Muscle of leg (tissue), 11 donors: ENCODE measurements around the gene RRP1. TPM values are rescaled to one million over a fixed set of nuclear protein-coding genes. Genes with fewer than 3 reads are reported as not detected.
A peak's percentile ranks its signal among the peaks of the same experiment; 100 is the strongest.

ENCODE experiments used
- DNase-seq: peaks from one replicate; pipeline ENCODE4 v3.0.0; 2013
- H3K27ac ChIP-seq: one replicate; pipeline ENCODE4 v1.5.1; 2013; ENCODE audit warnings: mild to moderate bottlenecking, low read length, control low read depth
- H3K27me3 ChIP-seq: one replicate; pipeline ENCODE4 v1.6.1; 2013; ENCODE audit warnings: low read length; ENCODE audit not compliant: control insufficient read depth, insufficient read depth
- H3K36me3 ChIP-seq: one replicate; pipeline ENCODE4 v1.6.1; 2013; ENCODE audit warnings: low read length; ENCODE audit not compliant: control insufficient read depth, insufficient read depth
- H3K4me1 ChIP-seq: one replicate; pipeline ENCODE4 v1.6.1; 2013; ENCODE audit warnings: low read length; ENCODE audit not compliant: control insufficient read depth, insufficient read depth
- H3K4me3 ChIP-seq: one replicate; pipeline ENCODE4 v1.5.1; 2013; ENCODE audit warnings: low read length, control low read depth
- H3K9me3 ChIP-seq: replicated peaks from 2 replicates; pipeline ENCODE4 v1.6.1; 2013; ENCODE audit warnings: low read depth, low read length; ENCODE audit not compliant: control insufficient read depth
- WGBS: methylation state at CpG from one replicate; pipeline ENCODE4 v1.1.5; 2013; ENCODE audit warnings: missing lambda C conversion rate; ENCODE audit not compliant: insufficient coverage; 5-methylcytosine and 5-hydroxymethylcytosine counted together
- polyA plus RNA-seq, 8 donors: library from polyadenylated mRNA; unstranded; fragments of 120-200 nt; gene quantifications; one replicate each; pipeline versions ENCODE4 v1.2.1 to v1.2.3, GENCODE V29; 2013; ENCODE audit warnings: inconsistent platforms in 1 of 8, low replicate concordance in 1 of 8; ENCODE audit not compliant: insufficient read length in 8 of 8, insufficient read depth in 1 of 8
- total RNA-seq: library from RNA; stranded (reverse); fragments of 120-200 nt; gene quantifications from one replicate; pipeline ENCODE4 v1.2.4, GENCODE V29; 2013

Gene RRP1
- total and polyA plus RNA-seq, 9 donors = 12.9 to 22.7 (median 20.8) TPM

DNA sequence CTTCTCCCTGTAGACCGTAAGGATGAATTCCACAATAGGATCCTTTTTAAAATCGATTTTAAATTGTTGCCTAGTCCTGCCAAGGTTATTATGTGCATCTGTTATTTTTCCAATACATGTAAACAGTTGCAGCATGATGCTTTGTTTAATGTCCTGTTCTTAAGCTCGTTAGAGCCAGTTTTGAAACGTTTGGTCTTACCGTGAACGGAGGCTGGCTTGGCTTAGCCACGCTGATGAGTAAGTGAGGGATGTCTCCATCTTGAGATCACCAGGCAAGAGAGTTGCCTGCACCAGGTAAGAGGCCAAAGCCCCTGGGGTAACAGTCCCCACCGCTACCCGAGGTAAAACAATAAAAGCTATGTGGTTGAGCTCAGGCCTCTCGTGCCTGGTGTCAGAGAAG, 30.6 kb upstream of the RRP1 start:
- no peaks in the 10 kb centered on the region for H3K27me3 ChIP-seq
- H3K4me1 ChIP-seq = peaks cover 21% of the 10 kb centered on the region
- peaks cover 50% of the 10 kb centered on the region for H3K36me3 ChIP-seq
- no peak overlapping the region for H3K4me3 ChIP-seq
- WGBS = 56% methylated on average over 7 of the region's 10 CpGs
- peak; percentile 41 for DNase-seq
- H3K27ac ChIP-seq = no peak overlapping the region
- peaks cover 3% of the 10 kb centered on the region for H3K9me3 ChIP-seq

DNA sequence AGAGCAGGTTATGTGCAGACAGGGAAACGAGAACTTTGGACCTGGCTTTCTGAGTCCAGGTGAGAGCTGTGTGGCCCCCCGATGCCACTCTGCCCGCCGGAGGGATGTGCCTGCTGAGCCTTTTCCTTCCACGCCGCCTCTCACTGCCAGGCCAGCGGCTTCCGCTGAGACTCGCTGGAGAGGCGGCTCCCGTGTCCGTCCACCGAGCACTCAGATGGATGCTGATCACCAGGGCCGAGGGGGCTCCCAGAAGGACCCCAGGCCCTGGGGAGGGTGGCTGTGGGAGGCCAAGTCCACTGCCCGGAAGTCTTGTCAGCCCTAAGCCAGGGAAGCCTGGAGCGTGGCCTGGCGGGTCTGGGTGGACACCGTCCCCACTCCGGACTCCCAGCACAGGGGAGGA, 29.7 kb upstream of the RRP1 start:
- no peak overlapping the region for H3K4me3 ChIP-seq
- H3K9me3 ChIP-seq = peaks cover 3% of the 10 kb centered on the region
- H3K27ac ChIP-seq = no peak overlapping the region
- peaks cover 21% of the 10 kb centered on the region for H3K4me1 ChIP-seq
- H3K27me3 ChIP-seq = no peaks in the 10 kb centered on the region
- 85% methylated on average over 16 of the region's 19 CpGs for WGBS
- H3K36me3 ChIP-seq = peaks cover 45% of the 10 kb centered on the region
- no peak for DNase-seq

DNA sequence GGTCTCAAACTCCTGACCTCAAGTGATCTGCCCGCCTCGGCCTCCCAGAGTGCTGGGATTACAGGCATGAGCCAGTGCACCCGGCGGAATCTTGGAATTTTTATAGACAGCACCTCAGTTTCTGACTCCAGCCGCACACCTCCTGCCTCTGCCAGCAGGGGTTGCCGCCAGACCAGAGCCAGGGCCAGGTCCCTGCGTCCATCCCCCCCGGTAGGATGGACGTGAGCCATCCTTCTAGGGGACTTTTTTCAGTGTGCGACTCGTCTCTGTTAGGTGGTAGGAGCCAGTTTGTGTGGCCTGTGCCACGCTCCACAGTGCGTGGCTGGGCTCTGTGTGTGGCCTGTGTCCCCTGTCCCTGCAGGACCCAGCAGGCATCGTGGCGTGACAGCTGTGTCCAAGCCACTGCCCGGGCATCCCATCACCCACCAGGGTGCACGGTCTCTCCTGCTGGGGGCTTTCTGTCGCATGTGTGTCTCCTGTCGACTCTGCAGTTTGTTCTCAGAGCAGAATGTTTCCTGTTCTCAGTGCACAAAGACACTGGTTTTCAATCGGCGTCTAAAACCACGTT, 28.9 kb upstream of the RRP1 start:
- DNase-seq = no peak
- H3K4me3 ChIP-seq = no peak overlapping the region
- H3K36me3 ChIP-seq = peaks cover 37% of the 10 kb centered on the region
- 84% methylated on average over 19 of the region's 22 CpGs for WGBS
- H3K27ac ChIP-seq = no peak overlapping the region
- peaks cover 3% of the 10 kb centered on the region for H3K9me3 ChIP-seq
- peaks cover 21% of the 10 kb centered on the region for H3K4me1 ChIP-seq
- H3K27me3 ChIP-seq = no peaks in the 10 kb centered on the region

DNA sequence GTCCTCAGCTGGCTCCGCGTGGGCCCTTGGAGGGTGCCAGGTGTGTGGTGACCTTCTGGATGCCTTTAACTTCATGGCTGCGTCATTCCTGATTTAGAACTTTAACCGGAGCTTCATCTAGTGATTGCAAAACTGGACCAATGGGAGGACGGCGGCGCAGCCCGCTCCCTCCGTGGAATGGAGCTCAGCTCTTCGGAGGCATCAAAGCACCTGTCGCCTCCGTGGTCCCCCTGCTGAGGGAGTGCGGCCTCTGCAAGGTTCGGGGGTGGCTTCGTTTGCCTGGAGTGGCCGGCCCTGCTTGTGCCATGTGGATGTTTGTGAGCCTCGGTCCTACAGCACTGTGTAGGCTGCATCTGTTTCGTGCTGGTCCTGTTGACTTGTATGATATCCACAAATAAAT, 27.5 kb upstream of the RRP1 start:
- Histone ChIP-seq H3K4me3 (no peak overlapping the region), H3K4me1 (peaks cover 21% of the 10 kb centered on the region), H3K36me3 (peaks cover 23% of the 10 kb centered on the region), H3K27ac (no peak overlapping the region), H3K9me3 (peaks cover 3% of the 10 kb centered on the region), H3K27me3 (no peaks in the 10 kb centered on the region)
- WGBS = 91% methylated on average over 12 of the region's 18 CpGs
- no peak for DNase-seq

DNA sequence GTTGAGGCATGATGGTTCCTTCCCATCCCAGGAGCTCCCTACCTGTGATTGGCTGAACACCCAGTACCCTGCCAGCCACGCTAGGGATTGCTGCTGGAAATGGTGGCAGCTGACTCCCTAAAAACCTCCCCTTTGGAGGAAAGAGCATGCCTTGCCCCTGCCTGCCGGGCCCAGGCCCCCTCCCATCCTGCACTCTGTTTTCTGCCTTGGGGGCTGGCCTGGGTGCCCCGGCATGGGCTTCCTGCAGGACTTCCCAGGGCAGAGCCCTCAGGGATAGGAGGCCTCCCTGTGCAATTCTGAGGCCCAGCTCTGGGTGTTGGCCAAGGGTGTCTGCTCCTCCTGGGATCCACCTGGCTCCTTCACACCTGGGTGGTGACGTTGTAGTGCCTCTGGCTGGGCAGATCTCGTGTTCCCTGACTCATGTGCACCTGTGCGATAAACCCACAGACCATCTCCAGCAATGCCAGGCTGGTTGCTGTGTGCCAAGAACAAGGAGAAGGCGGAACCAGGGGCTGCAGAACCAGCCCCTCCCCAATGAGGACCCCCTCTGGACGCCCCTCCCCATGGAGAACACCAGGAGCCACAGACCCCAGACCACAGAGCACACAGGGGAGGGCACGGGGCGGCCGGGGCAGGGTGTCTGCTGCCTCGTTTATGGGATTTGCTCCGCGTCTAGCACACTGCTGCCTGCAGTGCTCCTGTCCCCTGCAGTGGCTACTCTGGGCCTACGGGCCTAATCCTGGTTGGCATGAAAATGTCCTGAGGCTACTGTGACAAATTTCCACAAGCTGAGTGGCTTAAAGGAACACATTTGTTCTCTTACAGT, 26.9 kb upstream of the RRP1 start:
- DNase-seq = no peak
- H3K27ac ChIP-seq = no peak overlapping the region
- 89% methylated on average over 11 of the region's 15 CpGs for WGBS
- H3K4me3 ChIP-seq = no peak overlapping the region
- peaks cover 3% of the 10 kb centered on the region for H3K9me3 ChIP-seq
- peaks cover 18% of the 10 kb centered on the region for H3K36me3 ChIP-seq
- H3K4me1 ChIP-seq = peaks cover 15% of the 10 kb centered on the region
- no peaks in the 10 kb centered on the region for H3K27me3 ChIP-seq

DNA sequence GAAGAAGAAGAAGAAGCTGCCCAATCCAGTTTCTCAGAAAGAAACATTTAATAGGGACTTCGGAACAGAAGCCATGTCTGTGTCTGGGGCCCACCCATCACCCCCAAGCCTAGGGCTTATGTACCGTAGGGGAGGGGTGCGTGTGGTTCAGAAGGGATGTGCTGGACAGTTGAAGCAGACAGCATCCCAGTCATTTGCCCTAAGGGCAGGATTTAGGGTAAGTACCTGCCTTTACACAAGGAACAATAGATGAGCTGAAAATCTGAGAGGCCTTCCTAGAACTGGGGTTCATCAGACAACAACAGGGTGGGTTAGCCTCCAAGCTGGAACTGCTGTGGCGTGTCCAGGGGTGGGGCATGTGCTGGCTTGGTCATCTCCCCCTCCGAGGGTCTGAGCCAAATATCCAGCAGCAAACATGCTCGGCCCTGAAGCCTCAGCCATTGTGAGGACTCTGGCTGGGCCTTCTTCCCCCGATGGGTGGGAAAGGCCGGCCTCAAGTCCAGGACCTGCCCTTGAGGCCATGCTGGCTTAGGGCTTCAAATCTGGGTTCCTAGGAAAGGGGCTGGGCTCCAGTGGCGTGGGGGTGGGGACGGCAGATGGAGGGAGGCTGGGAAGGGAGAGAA, 25.4 kb upstream of the RRP1 start:
- Histone ChIP-seq H3K4me1 (peaks cover 6% of the 10 kb centered on the region), H3K27me3 (no peaks in the 10 kb centered on the region), H3K4me3 (no peak overlapping the region), H3K27ac (no peak overlapping the region), H3K9me3 (peaks cover 3% of the 10 kb centered on the region), H3K36me3 (peaks cover 16% of the 10 kb centered on the region)
- no peak for DNase-seq
- WGBS = 70% methylated on average over 7 of the region's 10 CpGs

DNA sequence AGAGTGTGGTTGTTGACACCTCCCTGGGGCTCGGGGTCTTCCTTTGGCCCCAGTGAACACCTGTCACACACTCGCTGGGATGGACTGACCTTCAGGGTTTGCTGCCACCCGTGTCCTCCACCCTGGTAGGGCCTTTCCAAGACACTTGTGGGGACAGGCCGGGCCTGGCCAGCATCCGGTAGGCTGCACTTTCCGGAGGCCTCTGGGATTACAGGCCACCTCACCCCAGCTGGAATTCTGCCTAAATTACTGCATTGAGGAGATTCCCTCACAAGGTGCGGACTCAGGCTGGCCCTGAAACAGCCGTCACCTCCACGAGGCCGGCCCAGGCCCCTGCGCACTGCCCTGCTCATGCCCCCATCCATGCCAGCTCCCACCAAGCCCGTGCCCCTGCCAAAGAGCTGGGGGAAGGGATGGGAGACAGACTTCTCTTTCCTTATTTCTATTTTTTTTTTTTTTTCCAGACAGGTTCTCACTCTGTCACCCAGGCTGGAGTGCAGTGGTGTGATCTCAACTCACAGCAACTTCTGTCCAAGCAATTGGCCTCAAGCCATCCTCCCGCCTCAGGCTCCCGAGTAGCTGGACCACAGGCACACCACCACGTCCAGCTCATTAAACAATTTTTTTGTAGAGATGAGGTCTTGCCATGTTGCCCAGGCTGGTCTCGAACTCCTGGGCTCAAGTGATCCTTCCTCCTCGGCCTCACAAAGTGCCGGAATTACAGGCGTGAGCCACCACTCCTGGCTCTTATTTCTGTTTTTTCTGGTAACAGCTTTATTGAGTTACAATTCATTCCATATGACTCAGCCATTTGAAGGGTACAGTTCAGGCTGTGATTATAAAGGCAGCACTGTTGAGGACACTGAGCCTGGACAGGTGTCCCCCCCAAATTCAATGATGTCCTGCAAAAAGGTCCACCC, 24.5 kb upstream of the RRP1 start:
- Histone ChIP-seq H3K9me3 (peaks cover 3% of the 10 kb centered on the region), H3K4me3 (no peak overlapping the region), H3K36me3 (peaks cover 8% of the 10 kb centered on the region), H3K27ac (no peak overlapping the region), H3K4me1 (peaks cover 2% of the 10 kb centered on the region), H3K27me3 (no peaks in the 10 kb centered on the region)
- no peak for DNase-seq
- WGBS = 72% methylated on average over 10 of the region's 19 CpGs

DNA sequence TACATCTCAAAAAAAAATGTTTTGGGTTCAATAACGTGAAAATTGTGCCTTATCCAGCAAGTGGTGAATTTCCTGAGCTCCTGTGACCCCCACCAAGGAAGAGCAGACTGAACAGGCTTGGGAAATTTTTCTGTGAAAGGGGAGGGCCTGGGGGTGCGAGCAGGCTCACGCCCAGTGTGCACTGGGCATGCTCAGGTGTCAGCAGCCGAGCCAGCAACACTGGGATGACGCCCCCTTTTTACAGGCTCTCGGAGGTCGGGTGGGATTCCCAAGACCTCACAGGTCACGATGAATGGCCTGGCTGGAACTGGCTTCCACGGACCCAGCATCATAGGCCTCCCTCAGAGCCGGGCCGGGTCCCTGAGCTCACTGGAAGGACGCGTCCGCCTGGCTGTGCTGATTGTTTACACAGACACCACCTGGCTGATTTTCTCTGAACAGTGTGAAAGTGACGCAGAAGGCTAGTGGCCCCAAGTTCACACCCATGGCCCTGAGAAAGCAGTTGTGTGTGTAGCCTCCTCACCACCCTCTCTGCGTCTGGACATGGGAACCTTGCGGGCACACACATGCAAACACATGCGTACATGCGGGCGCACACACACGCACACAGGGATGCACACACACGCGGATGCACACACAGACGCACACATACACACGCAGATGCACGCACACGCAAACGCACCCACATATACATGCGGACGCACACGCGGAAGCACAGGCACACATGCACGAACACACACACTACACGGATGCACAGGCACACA, 22.5 kb upstream of the RRP1 start:
- WGBS = 66% methylated on average over 30 of the region's 34 CpGs

DNA sequence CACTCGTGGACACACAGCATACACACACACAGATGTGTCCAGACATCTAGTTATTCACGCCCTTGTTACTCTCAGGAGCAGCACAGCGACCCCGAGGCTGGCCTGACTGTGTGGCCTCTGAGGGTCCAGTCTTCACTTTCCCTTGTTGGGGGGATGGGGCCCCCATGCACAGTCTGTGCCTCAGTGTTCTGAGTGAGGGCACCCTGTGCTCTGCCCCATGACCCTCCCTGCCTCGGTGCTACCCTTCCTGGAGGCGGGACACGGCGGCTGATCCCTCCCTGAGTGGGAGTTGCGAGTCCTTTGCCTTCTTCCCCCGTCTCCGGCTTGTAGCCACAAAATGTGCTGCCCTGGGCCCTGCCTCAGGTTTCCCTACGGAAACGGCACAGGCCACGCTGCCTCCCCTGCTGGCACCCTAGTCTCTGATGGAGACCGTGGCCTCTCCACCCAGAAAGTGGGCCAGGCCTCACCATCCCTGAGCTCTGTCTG, 21.8 kb upstream of the RRP1 start:
- WGBS = 64% methylated on average over 13 of the region's 15 CpGs
- Histone ChIP-seq H3K4me1 (peaks cover 2% of the 10 kb centered on the region), H3K27ac (no peak overlapping the region), H3K36me3 (peaks cover 8% of the 10 kb centered on the region), H3K27me3 (no peaks in the 10 kb centered on the region), H3K4me3 (no peak overlapping the region), H3K9me3 (peaks cover 3% of the 10 kb centered on the region)
- no peak for DNase-seq

More for the DNA sequence above, 22.5 kb upstream of the RRP1 start:
- H3K9me3 ChIP-seq = peaks cover 3% of the 10 kb centered on the region
- no peak overlapping the region for H3K4me3 ChIP-seq
- DNase-seq = no peak
- peaks cover 2% of the 10 kb centered on the region for H3K4me1 ChIP-seq
- no peaks in the 10 kb centered on the region for H3K27me3 ChIP-seq
- peaks cover 8% of the 10 kb centered on the region for H3K36me3 ChIP-seq
- H3K27ac ChIP-seq = no peak overlapping the region
